Gastrocnemius medialis (tissue), 4 donors: Measurements from ENCODE around the gene MRPS18C. TPM values are rescaled to one million over a fixed set of nuclear protein-coding genes. Genes with fewer than 3 reads are reported as not detected.

Experiments used
- ATAC-seq, 2 donors: fragments of 150-250 bp; one replicate each; pipeline ENCODE4 v1.9.1; 2016
- DNase-seq, 2 donors: peaks; one replicate each; pipeline ENCODE4 v3.0.0-alpha.2; 2019
- H3K27ac ChIP-seq, 4 donors: fragments of 200-600 bp; sonication (generic); 1 replicate in 1 of 4; 2 replicates in 3 of 4; pipeline ENCODE4 v1.5.1; 2016 to 2018; ENCODE audit warnings: mild to moderate bottlenecking in 2 of 4, moderate library complexity in 1 of 4
- H3K27me3 ChIP-seq, 3 donors: fragments of 200-600 bp; sonication (generic) in 2 of 3; 1 replicate in 1 of 3; 2 replicates in 2 of 3; pipeline versions ENCODE4 v1.5.1 to v1.6.0; 2016 to 2019; ENCODE audit warnings: mild to moderate bottlenecking in 1 of 3, moderate library complexity in 1 of 3
- H3K36me3 ChIP-seq, 2 donors: fragments of 200-600 bp; sonication (generic) in 1 of 2; one replicate each; pipeline ENCODE4 v1.5.1; 2017 to 2018
- H3K4me1 ChIP-seq, 2 donors: fragments of 200-600 bp; sonication (generic) in 1 of 2; one replicate each; pipeline ENCODE4 v1.5.1; 2016 to 2017; ENCODE audit warnings: mild to moderate bottlenecking in 2 of 2
- H3K4me3 ChIP-seq, 4 donors: fragments of 200-600 bp; sonication (generic) in 3 of 4; 1 replicate in 1 of 4; 2 replicates in 3 of 4; pipeline ENCODE4 v1.5.1; 2016 to 2019; ENCODE audit warnings: mild to moderate bottlenecking in 2 of 4
- H3K9me3 ChIP-seq, 3 donors: fragments of 200-600 bp; sonication (generic) in 2 of 3; 1 replicate in 1 of 3; 2 replicates in 2 of 3; pipeline ENCODE4 v1.5.1; 2016 to 2019
- POLR2A ChIP-seq, 2 donors: fragments of 450-650 bp; IDR thresholded peaks; one replicate each; pipeline ENCODE4 v1.6.1; 2017; ENCODE audit warnings: antibody characterized with exemption in 2 of 2, mild to moderate bottlenecking in 2 of 2, moderate library complexity in 2 of 2
- in situ Hi-C, 4 donors: fragments of 200-750 bp; cut with MboI; loops; one replicate each; pipeline versions ENCODE4 v1.15.0 to v1.8.0; 2017; ENCODE audit warnings: low sequenced_read_pairs in 4 of 4
- intact Hi-C: fragments of 100-400 bp; cut with DNase I; formaldehyde crosslinking; loops from one replicate; pipeline ENCODE4 v1.15.1; 2023; ENCODE audit warnings: low total_unique reads
- total RNA-seq, 4 donors: library from RNA; depleted of rRNA; stranded (reverse); fragments of >200 nt; gene quantifications; one replicate each; pipeline versions ENCODE4 v1.1.0 to v1.2.3, GENCODE V29; 2016
- TF ChIP-seq, protein P1 (sequence below), 5 experiments: fragments of 450-650 bp in 3 of 5; fragments of 200-600 bp in 2 of 5; sonication (generic) in 2 of 5; IDR thresholded peaks in 4 of 5; conservative IDR thresholded peaks in 1 of 5; 1 replicate in 4 of 5; 2 replicates in 1 of 5; pipeline ENCODE4 v1.5.1; 2016 to 2019; ENCODE audit warnings: antibody characterized with exemption in 5 of 5, mild to moderate bottlenecking in 3 of 5, moderate library complexity in 3 of 5

The MRPS18C gene
- total RNA-seq, 4 donors from 2014 or later = 22.2 to 57.9 (median 33.8) TPM

- no peaks in the 10 kb centered on the region for H3K27me3 ChIP-seq
- H3K9me3 ChIP-seq = no peaks in the 10 kb centered on the region
- no peak overlapping the region for H3K27ac ChIP-seq
- DNase-seq = no peak
- H3K4me1 ChIP-seq = no peaks in the 10 kb centered on the region
- TF ChIP-seq, protein P1, sequence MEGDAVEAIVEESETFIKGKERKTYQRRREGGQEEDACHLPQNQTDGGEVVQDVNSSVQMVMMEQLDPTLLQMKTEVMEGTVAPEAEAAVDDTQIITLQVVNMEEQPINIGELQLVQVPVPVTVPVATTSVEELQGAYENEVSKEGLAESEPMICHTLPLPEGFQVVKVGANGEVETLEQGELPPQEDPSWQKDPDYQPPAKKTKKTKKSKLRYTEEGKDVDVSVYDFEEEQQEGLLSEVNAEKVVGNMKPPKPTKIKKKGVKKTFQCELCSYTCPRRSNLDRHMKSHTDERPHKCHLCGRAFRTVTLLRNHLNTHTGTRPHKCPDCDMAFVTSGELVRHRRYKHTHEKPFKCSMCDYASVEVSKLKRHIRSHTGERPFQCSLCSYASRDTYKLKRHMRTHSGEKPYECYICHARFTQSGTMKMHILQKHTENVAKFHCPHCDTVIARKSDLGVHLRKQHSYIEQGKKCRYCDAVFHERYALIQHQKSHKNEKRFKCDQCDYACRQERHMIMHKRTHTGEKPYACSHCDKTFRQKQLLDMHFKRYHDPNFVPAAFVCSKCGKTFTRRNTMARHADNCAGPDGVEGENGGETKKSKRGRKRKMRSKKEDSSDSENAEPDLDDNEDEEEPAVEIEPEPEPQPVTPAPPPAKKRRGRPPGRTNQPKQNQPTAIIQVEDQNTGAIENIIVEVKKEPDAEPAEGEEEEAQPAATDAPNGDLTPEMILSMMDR (IDR thresholded peaks at IDR 0.05 in 4 of 5, conservative IDR thresholded peaks at IDR 0.05 in 1 of 5) = no peak
- TF ChIP-seq POLR2A (IDR thresholded peaks at IDR 0.05) = no peak
- in situ Hi-C loops (loop anchor here in 1 of 4 donors (25.0 kb wide), 1 partner anchor 578 kb away; no protein-coding TSS in a partner anchor), intact Hi-C loops (no loop called here)
- no peak for ATAC-seq
- H3K4me3 ChIP-seq = no peak overlapping the region
- H3K36me3 ChIP-seq = peaks cover 11 to 53% of the 10 kb centered on the region in 2 donors
Observed at GRCh38 chr4:83440148-83440814, 15.6 kb upstream of the MRPS18C start.

DNA sequence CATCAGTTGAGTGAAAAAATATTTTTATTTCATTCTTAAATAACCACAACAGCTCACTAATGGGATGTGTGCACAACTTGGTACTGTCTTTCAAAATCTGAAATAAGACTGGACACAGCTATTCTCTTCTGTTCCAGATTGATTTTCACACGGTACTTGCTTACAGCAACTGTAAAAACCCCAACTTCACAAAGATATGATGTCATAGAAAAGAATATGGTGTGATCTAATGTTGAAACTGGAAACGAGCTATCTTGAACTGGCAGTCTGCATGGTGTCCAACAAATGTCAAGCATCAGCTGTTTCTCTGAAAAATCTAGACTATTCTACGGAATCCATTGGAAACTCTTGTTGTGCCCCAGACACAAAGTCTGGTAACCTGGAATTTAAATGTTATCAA lies 15.0 kb upstream of the MRPS18C start:
- DNase-seq (no peak), ATAC-seq (no peak)
- intact Hi-C loops = no loop called here
- TF ChIP-seq POLR2A (IDR thresholded peaks at IDR 0.05) = no peak
- TF ChIP-seq, protein P1 (IDR thresholded peaks at IDR 0.05 in 4 of 5, conservative IDR thresholded peaks at IDR 0.05 in 1 of 5) = no peak
- H3K27me3 ChIP-seq = no peaks in the 10 kb centered on the region
- no peaks in the 10 kb centered on the region for H3K4me1 ChIP-seq
- no peaks in the 10 kb centered on the region for H3K9me3 ChIP-seq
- in situ Hi-C loops = loop anchor here in 1 of 4 donors (25.0 kb wide), 1 partner anchor 579 kb away; no protein-coding TSS in a partner anchor
- H3K4me3 ChIP-seq = no peak overlapping the region
- H3K27ac ChIP-seq = no peak overlapping the region
- H3K36me3 ChIP-seq = peaks cover 11 to 59% of the 10 kb centered on the region in 2 donors

- TF ChIP-seq POLR2A (IDR thresholded peaks at IDR 0.05) = no peak
- TF ChIP-seq, protein P1 (IDR thresholded peaks at IDR 0.05 in 4 of 5, conservative IDR thresholded peaks at IDR 0.05 in 1 of 5) = no peak
- H3K4me1 ChIP-seq = peaks cover 6 to 9% of the 10 kb centered on the region in 2 donors
- no peaks in the 10 kb centered on the region for H3K27me3 ChIP-seq
- ATAC-seq (no peak), DNase-seq (no peak)
- in situ Hi-C loops = loop anchor here in 1 of 4 donors (25.0 kb wide), 1 partner anchor 587 kb away; no protein-coding TSS in a partner anchor
- H3K4me3 ChIP-seq = no peak overlapping the region
- H3K9me3 ChIP-seq = no peaks in the 10 kb centered on the region
- peaks cover 0 to 42% of the 10 kb centered on the region in 2 donors for H3K36me3 ChIP-seq
- H3K27ac ChIP-seq = no peak overlapping the region
- intact Hi-C loops = no loop called here
Observed at GRCh38 chr4:83449009-83449408, 6.8 kb upstream of the MRPS18C start.

DNA sequence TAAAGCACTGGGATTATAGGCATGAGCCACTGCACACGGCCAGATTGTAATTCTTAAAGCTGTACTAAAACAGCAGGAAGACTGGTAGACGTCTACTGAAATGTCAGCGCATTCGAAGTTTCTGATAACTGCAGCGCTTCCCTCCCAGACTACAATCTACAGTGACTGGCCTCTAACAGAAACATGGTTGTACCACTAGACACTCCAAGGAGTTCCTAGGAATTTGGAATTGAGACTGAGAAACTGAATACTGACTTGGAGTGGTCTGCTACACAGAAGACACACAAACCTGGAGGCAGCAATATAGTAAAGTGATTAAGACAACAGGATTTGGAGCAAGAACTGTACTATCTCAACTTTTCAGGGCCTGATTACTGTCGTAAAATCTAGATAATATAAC lies 1.2 kb upstream of the MRPS18C start:
- H3K36me3 ChIP-seq = peaks cover 0 to 29% of the 10 kb centered on the region in 2 donors
- H3K9me3 ChIP-seq = no peaks in the 10 kb centered on the region
- DNase-seq (no peak), ATAC-seq (no peak)
- in situ Hi-C loops (loop anchor here (10.0 to 25.0 kb wide), 7 partner anchors 167 to 1017 kb away; partner anchors contain the start of genes ENOPH1 (in 3 of the 4), HNRNPDL (in 3 of the 4), COPS4 (in 2 of the 4) and COQ2 (in 2 of the 4)), intact Hi-C loops (loop anchor here (1.0 to 10.0 kb wide), 5 partner anchors 31 to 1082 kb away; partner anchors contain the start of genes ABRAXAS1, HNRNPD and SEC31A)
- TF ChIP-seq, protein P1 (IDR thresholded peaks at IDR 0.05 in 4 of 5, conservative IDR thresholded peaks at IDR 0.05 in 1 of 5) = no peak
- no peak for TF ChIP-seq POLR2A (IDR thresholded peaks at IDR 0.05)
- peak overlapping the region; percentile 79 to 98 (median 92) for H3K4me3 ChIP-seq
- no peaks in the 10 kb centered on the region for H3K27me3 ChIP-seq
- H3K27ac ChIP-seq = peak overlapping the region; percentile 93 to 99 (median 98)
- H3K4me1 ChIP-seq = peaks cover 20 to 31% of the 10 kb centered on the region in 2 donors
